GM23248 (cell line): Measurements from ENCODE around the gene HIVEP3. TPM values are rescaled to one million over a fixed set of nuclear protein-coding genes. Genes with fewer than 3 reads are reported as not detected.

ENCODE experiments used
- DNase-seq: peaks from one replicate; pipeline ENCODE4 v3.0.0-alpha.2; 2015
- H2AFZ ChIP-seq: fragments of 200-600 bp; sonication (generic); 2 replicates; pipeline ENCODE4 v1.6.1; 2016; ENCODE audit warnings: antibody characterized with exemption
- H3F3A ChIP-seq: fragments of 200-600 bp; sonication (generic); 2 replicates; pipeline ENCODE4 v1.6.1; 2016; ENCODE audit warnings: mild to moderate bottlenecking, antibody characterized with exemption, mixed run types; ENCODE audit not compliant: insufficient read depth
- H3K27ac ChIP-seq: fragments of 200-600 bp; sonication (generic); 2 replicates; pipeline ENCODE4 v1.5.1; 2016; ENCODE audit warnings: mild to moderate bottlenecking
- H3K27me3 ChIP-seq: fragments of 200-600 bp; sonication (generic); replicated peaks from 2 replicates; pipeline ENCODE4 v1.6.1; 2016; ENCODE audit warnings: mild to moderate bottlenecking; ENCODE audit not compliant: insufficient read depth
- H3K36me3 ChIP-seq: fragments of 200-600 bp; sonication (generic); 2 replicates; pipeline ENCODE4 v1.6.1; 2016; ENCODE audit warnings: low read depth, mild to moderate bottlenecking
- H3K4me1 ChIP-seq: fragments of 200-600 bp; sonication (generic); 2 replicates; pipeline ENCODE4 v1.6.1; 2016; ENCODE audit warnings: mild to moderate bottlenecking; ENCODE audit not compliant: insufficient read depth
- H3K4me2 ChIP-seq: fragments of 200-600 bp; sonication (generic); one replicate; pipeline ENCODE4 v1.6.1; 2016; ENCODE audit warnings: mild to moderate bottlenecking; ENCODE audit not compliant: unreplicated experiment
- H3K4me3 ChIP-seq: fragments of 200-600 bp; sonication (generic); 2 replicates; pipeline ENCODE4 v1.5.1; 2016; ENCODE audit warnings: mild to moderate bottlenecking
- H3K79me2 ChIP-seq: fragments of 200-600 bp; sonication (generic); 2 replicates; pipeline ENCODE4 v1.6.1; 2016; ENCODE audit warnings: mild to moderate bottlenecking; ENCODE audit not compliant: insufficient read depth
- H3K9ac ChIP-seq: fragments of 200-600 bp; sonication (generic); 2 replicates; pipeline ENCODE4 v1.6.1; 2016; ENCODE audit warnings: mild to moderate bottlenecking
- H3K9me2 ChIP-seq: fragments of 200-600 bp; sonication (generic); 2 replicates; pipeline ENCODE4 v1.6.1; 2016; ENCODE audit warnings: mixed run types, mild to moderate bottlenecking, moderate library complexity; ENCODE audit not compliant: insufficient read depth
- H3K9me3 ChIP-seq: fragments of 200-600 bp; sonication (generic); one replicate; pipeline ENCODE4 v1.6.1; 2017; ENCODE audit warnings: low read depth
- H4K20me1 ChIP-seq: fragments of 200-600 bp; sonication (generic); 2 replicates; pipeline ENCODE4 v1.6.0; 2016; ENCODE audit not compliant: insufficient read depth
- EZH2 ChIP-seq: fragments of 200-600 bp; sonication (generic); IDR thresholded peaks from 2 replicates; pipeline ENCODE4 v1.6.1; 2018; ENCODE audit warnings: antibody characterized with exemption, mild to moderate bottlenecking; ENCODE audit not compliant: insufficient read depth, poor library complexity, severe bottlenecking
- EZH2phosphoT487 ChIP-seq: fragments of 200-600 bp; sonication (generic); IDR thresholded peaks from 2 replicates; pipeline ENCODE4 v1.6.1; 2018; ENCODE audit warnings: antibody characterized with exemption, moderate library complexity, mild to moderate bottlenecking, low read depth; ENCODE audit not compliant: insufficient read depth
- WGBS, 2 experiments: methylation state at CpG; one replicate each; pipeline ENCODE4 v1.1.6; 2015 to 2017; ENCODE audit warnings: low lambda C conversion rate in 2 of 2, low coverage in 1 of 2; ENCODE audit errors: missing lambda C conversion rate in 2 of 2; 5-methylcytosine and 5-hydroxymethylcytosine counted together
- in situ Hi-C: fragments of 300-500 bp; cut with MboI; formaldehyde crosslinking; loops from 2 replicates; pipeline ENCODE4 v1.15.0; 2020
- polyA plus RNA-seq: library from polyadenylated mRNA; unstranded; fragments of >200 nt; fragmentation: Nextera tagmentation; extraction: Ambion mirVana; gene quantifications from 2 replicates; pipeline ENCODE4 v1.2.1, GENCODE V29; 2016
- total RNA-seq: library from RNA; depleted of rRNA; stranded (reverse); fragments of >200 nt; shearing (Covaris generic); gene quantifications from 2 replicates; pipeline ENCODE4 v1.2.3, GENCODE V29; 2014

Gene HIVEP3
- total and polyA plus RNA-seq, 2 experiments from 2014 or later, result 1.7 to 7.2 TPM

GRCh38 chr1:41533731-41534080 is 385.0 kb downstream of the HIVEP3 start:
- Histone ChIP-seq H3K4me2 (no peak overlapping the region), H3K79me2 (no peaks in the 10 kb centered on the region), H3K27me3 (no peaks in the 10 kb centered on the region), H3K27ac (no peak overlapping the region), H3K4me1 (no peaks in the 10 kb centered on the region), H3K36me3 (no peaks in the 10 kb centered on the region), H2AFZ (no peak overlapping the region), H3F3A (no peaks in the 10 kb centered on the region), H3K9me2 (no peaks in the 10 kb centered on the region), H3K9me3 (no peaks in the 10 kb centered on the region), H3K4me3 (no peak overlapping the region), H3K9ac (no peak overlapping the region), H4K20me1 (no peaks in the 10 kb centered on the region)
- 87 to 88% methylated on average over 5 of the region's 5 CpGs for WGBS, 2 experiments
- TF ChIP-seq EZH2phosphoT487 (no peak), EZH2 (no peak)
- in situ Hi-C loops, result no loop called here
- DNase-seq, result no peak

DNA sequence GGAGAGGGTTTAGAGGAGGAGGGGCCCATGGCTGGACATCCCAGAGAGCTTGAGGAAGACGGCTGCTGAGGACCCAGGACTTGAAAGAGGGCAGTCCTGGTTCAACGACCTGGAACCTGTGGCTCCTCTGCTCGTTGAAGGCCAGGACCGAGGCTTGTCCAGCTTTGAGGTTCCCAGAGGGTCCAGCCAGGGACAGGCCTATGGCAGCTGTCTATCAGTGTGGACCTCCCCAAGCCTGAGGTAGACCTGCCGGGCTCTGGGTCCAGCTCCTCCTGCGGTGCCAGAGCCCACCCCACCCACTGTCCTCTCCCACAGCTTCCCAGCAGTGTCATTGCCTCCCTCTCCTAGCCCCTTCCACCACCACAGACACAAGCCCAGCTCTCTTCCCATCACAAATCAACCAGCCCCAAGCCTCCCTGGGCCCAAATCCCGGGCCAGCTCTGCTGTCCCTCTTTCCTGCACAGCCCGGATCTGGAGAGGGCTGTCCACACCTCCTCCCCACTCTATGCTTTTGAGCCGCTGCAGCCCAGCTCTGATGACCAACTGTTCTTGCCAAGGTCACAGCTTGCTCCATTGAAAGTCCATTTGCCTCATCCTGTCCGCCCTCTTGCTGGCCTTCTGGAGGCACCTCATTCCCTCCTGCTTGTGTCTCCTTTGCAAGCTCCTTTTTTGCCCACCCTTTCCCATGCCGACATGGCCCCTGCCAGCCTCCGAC is 385.5 kb downstream of the HIVEP3 start:
- TF ChIP-seq EZH2, result no peak
- no peak for TF ChIP-seq EZH2phosphoT487
- no peaks in the 10 kb centered on the region for H3K9me2 ChIP-seq
- no peaks in the 10 kb centered on the region for H3K27me3 ChIP-seq
- 88 to 93% methylated on average over 12 of the region's 12 CpGs for WGBS, 2 experiments
- H3K4me2 ChIP-seq, result no peak overlapping the region
- H3K79me2 ChIP-seq, result no peaks in the 10 kb centered on the region
- H3F3A ChIP-seq, result no peaks in the 10 kb centered on the region
- H3K9me3 ChIP-seq, result no peaks in the 10 kb centered on the region
- in situ Hi-C loops, result no loop called here
- no peak overlapping the region for H3K27ac ChIP-seq
- no peak for DNase-seq
- no peaks in the 10 kb centered on the region for H3K36me3 ChIP-seq
- no peak overlapping the region for H2AFZ ChIP-seq
- no peaks in the 10 kb centered on the region for H3K4me1 ChIP-seq
- no peak overlapping the region for H3K4me3 ChIP-seq
- H3K9ac ChIP-seq, result no peak overlapping the region
- no peaks in the 10 kb centered on the region for H4K20me1 ChIP-seq

DNA sequence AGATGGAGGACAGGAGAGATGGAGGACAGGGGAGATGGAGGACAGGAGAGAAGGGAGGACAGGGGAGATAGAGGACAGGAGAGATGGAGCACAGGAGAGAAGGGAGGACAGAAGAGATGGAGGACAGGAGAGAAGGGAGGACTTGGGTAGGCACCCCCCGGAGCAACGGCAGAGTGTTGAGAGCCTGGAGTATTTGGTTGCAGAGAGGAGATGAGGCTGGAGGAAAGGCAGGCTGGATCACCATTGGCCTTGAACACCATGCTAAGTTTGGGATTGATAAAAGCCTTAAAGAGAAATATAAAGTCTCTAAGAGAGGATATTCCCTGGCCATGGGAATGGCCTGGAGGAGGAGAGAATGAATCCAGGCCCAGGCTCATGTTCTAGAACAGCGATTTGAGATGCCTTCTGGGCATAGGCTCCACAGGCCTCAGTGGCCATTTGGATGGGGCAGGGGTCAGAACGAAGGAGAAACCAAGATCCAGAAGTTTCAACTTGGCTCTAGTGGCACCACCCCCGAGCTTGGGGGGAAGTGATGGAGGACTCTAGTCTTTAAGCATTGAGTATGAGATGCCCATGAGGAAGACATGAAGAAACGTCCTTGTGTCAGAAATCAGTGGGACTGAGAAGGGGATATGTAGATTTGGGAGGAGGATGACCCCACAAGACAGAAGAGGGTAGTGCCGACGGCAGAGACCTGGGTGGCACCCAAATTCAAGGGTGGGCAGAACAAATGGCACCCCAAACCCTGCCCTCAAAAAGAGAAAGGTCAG is 386.3 kb downstream of the HIVEP3 start:
- Histone ChIP-seq H3K79me2 (no peaks in the 10 kb centered on the region), H3K27me3 (no peaks in the 10 kb centered on the region), H3K4me3 (no peak overlapping the region), H3K27ac (no peak overlapping the region), H3K4me2 (no peak overlapping the region), H4K20me1 (no peaks in the 10 kb centered on the region), H3K9me2 (no peaks in the 10 kb centered on the region), H3K9ac (no peak overlapping the region), H3K9me3 (no peaks in the 10 kb centered on the region), H3F3A (no peaks in the 10 kb centered on the region), H2AFZ (no peak overlapping the region), H3K4me1 (no peaks in the 10 kb centered on the region), H3K36me3 (no peaks in the 10 kb centered on the region)
- WGBS, 2 experiments, result 81 to 85% methylated on average over 8 of the region's 8 CpGs
- in situ Hi-C loops, result no loop called here
- DNase-seq, result no peak
- TF ChIP-seq EZH2phosphoT487 (no peak), EZH2 (no peak)

DNA sequence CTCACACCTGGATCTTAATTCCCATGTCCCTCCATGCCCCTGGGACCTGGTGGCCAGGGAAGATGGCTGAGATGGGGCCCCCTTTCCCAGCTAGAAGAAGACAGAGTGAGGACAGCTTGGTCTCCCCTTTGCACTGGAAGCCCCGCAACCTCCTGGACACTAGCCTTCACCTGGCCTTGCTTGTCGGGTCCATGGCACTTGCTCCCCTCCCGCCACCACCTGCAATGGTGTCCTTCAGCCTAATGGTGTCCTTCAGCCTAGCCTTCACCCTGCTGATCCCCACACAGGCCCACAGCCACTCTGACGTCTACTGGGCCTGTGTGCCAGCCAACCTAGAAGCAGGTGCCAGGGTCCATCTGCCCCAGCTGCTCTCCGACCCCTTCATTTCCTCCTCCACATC is 388.3 kb downstream of the HIVEP3 start:
- Histone ChIP-seq H3K4me3 (no peak overlapping the region), H4K20me1 (no peaks in the 10 kb centered on the region), H3K9me3 (no peaks in the 10 kb centered on the region), H2AFZ (no peak overlapping the region), H3K9me2 (no peaks in the 10 kb centered on the region), H3K27ac (no peak overlapping the region), H3K27me3 (no peaks in the 10 kb centered on the region), H3K9ac (no peak overlapping the region), H3K4me2 (no peak overlapping the region), H3K79me2 (no peaks in the 10 kb centered on the region), H3K36me3 (no peaks in the 10 kb centered on the region), H3K4me1 (no peaks in the 10 kb centered on the region), H3F3A (no peaks in the 10 kb centered on the region)
- 92 to 95% methylated on average over 5 of the region's 5 CpGs for WGBS, 2 experiments
- TF ChIP-seq EZH2 (no peak), EZH2phosphoT487 (no peak)
- no peak for DNase-seq
- in situ Hi-C loops, result no loop called here
